Neural progenitor cell (in vitro differentiated cells): ENCODE measurements around the gene KRT79.

Experiments used
- EZH2 ChIP-seq: fragments of 200-600 bp; sonication (generic); IDR thresholded peaks from 2 replicates; pipeline ENCODE4 v1.6.1; 2017; ENCODE audit warnings: antibody characterized with exemption, mild to moderate bottlenecking, moderate library complexity
- TF ChIP-seq, protein P1 (sequence below): fragments of 200-600 bp; sonication (generic); IDR thresholded peaks from 2 replicates; pipeline ENCODE4 v1.5.1; 2017; ENCODE audit warnings: antibody characterized with exemption, mild to moderate bottlenecking

DNA sequence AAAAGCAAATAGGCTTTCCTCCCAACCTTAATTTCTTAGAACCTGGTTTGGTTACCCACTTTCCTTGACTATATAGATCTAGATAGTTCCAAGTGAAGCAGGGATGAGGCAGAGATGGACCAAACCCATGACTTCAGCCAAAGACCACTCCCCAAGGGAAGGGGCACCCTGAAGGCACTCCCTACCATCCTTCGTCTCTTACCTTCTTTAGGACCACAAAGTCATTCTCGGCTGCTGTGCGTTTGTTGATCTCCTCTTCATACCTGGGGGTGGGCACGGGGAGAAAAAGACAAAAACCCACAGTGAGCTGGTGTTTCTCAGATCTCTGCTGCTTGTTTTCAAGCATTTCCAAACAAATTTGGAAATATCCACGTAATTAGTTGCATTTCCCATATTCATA, 23.6 kb downstream of the KRT79 start:
- TF ChIP-seq, protein P1, sequence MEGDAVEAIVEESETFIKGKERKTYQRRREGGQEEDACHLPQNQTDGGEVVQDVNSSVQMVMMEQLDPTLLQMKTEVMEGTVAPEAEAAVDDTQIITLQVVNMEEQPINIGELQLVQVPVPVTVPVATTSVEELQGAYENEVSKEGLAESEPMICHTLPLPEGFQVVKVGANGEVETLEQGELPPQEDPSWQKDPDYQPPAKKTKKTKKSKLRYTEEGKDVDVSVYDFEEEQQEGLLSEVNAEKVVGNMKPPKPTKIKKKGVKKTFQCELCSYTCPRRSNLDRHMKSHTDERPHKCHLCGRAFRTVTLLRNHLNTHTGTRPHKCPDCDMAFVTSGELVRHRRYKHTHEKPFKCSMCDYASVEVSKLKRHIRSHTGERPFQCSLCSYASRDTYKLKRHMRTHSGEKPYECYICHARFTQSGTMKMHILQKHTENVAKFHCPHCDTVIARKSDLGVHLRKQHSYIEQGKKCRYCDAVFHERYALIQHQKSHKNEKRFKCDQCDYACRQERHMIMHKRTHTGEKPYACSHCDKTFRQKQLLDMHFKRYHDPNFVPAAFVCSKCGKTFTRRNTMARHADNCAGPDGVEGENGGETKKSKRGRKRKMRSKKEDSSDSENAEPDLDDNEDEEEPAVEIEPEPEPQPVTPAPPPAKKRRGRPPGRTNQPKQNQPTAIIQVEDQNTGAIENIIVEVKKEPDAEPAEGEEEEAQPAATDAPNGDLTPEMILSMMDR, result no peak
- no peak for TF ChIP-seq EZH2
